Right cardiac atrium (tissue), 5 donors: ENCODE results near the gene WDR3. TPM values are rescaled to one million over a fixed set of nuclear protein-coding genes. Genes with fewer than 3 reads are reported as not detected.
"Not testable (repeated sequence)": the region's sequence is repeated elsewhere in the genome, so short reads cannot be mapped to it uniquely, and the experiment has no call there.

ENCODE experiments used
- ATAC-seq, 2 donors: fragments of 200-7000 bp; cut with Tn5 transposase; one replicate each; pipeline versions ENCODE4 v1.8.0 to v1.9.1; 2020; ENCODE audit warnings: moderate library complexity in 2 of 2, mild to moderate bottlenecking in 1 of 2
- DNase-seq, 3 donors: peaks; one replicate each; pipeline ENCODE4 v3.0.0-alpha.2; 2020
- H3K27ac ChIP-seq: one replicate; pipeline ENCODE4 v1.5.1; 2013; ENCODE audit warnings: mild to moderate bottlenecking, low read length, control low read depth, moderate library complexity
- H3K27me3 ChIP-seq: one replicate; pipeline ENCODE4 v1.6.1; 2013; ENCODE audit not compliant: control insufficient read depth, insufficient read depth
- H3K4me1 ChIP-seq: one replicate; pipeline ENCODE4 v1.6.1; 2013; ENCODE audit warnings: low read length; ENCODE audit not compliant: control insufficient read depth, insufficient read depth
- H3K4me3 ChIP-seq: one replicate; pipeline ENCODE4 v1.5.1; 2013; ENCODE audit warnings: low read length, control low read depth
- H3K9me3 ChIP-seq: one replicate; pipeline ENCODE4 v1.6.1; 2013; ENCODE audit warnings: low read length; ENCODE audit not compliant: control insufficient read depth
- WGBS: extraction: QIAGEN DNeasy Blood & Tissue Kit; methylation state at CpG from one replicate; pipeline ENCODE4 v1.1.7; 2013; 5-methylcytosine and 5-hydroxymethylcytosine counted together
- intact Hi-C, 4 donors: fragments of 100-400 bp; cut with DNase I; formaldehyde crosslinking; loops; one replicate each; pipeline versions ENCODE4 v1.11.0 to v1.14.0; 2022 to 2023
- polyA plus RNA-seq: library from polyadenylated mRNA; stranded (reverse); fragments of 200-250 nt; gene quantifications from one replicate; pipeline ENCODE4 v1.2.3, GENCODE V29; 2013
- total RNA-seq, 4 donors: library from RNA; stranded (reverse); fragmentation: NEBNext Ultra II Directional; extraction: Animal tissue kit (Norgen Biotek cat#: 25700); gene quantifications; one replicate each; pipeline ENCODE4 v1.2.1, GENCODE V29; 2021
- donor health status: healthy with polysubstance abuse.
- donor health status: DM: no; HTN: yes; CAD: no.
- donor health status: DM: no; HTN: no; CAD: no.
- donor health status: DM: no; HTN: yes; CAD: no; lungs with severe emphysema.
- donor health status: DM: yes; HTN: yes; CAD: no.

Gene WDR3
- total and polyA plus RNA-seq, 5 donors, result 2.9 to 15.5 (median 13.0) TPM

DNA sequence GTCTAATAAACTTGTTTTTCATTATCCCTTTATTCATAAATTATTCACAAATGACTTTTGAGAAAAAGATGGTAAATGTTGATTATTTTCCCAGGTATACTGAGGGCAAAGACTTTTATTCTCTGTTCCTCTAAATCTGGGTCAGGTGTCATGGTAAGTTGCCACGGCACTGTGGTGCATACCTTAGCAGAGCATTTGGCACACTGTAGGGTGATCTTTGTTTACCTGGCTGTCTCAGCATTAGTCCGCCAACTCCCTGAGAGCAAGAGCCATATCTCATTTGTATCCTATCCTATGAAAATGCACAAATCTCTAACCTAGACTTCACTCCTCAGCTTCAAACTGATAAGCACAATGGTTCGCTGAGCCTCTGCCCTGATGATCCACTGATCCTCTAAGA lies 25.1 kb upstream of the WDR3 start:
- no peaks in the 10 kb centered on the region for H3K4me1 ChIP-seq
- H3K4me3 ChIP-seq, result no peak overlapping the region
- no peak for ATAC-seq
- no peaks in the 10 kb centered on the region for H3K27me3 ChIP-seq
- H3K9me3 ChIP-seq, result no peaks in the 10 kb centered on the region
- no peak for DNase-seq
- WGBS, result 96% methylated on average over 3 of the region's 3 CpGs
- intact Hi-C loops, result no loop called here
- no peak overlapping the region for H3K27ac ChIP-seq

- ATAC-seq (no peak), DNase-seq (no peak)
- Histone ChIP-seq H3K27ac (no peak overlapping the region), H3K27me3 (no peaks in the 10 kb centered on the region), H3K4me1 (no peaks in the 10 kb centered on the region), H3K9me3 (no peaks in the 10 kb centered on the region), H3K4me3 (no peak overlapping the region)
- 88% methylated on average over 2 of the region's 2 CpGs for WGBS
- intact Hi-C loops, result no loop called here
Observed at GRCh38 chr1:117905019-117905418, 24.5 kb upstream of the WDR3 start.

- H3K27ac ChIP-seq, result no peak overlapping the region
- no peak overlapping the region for H3K4me3 ChIP-seq
- H3K4me1 ChIP-seq, result no peaks in the 10 kb centered on the region
- H3K27me3 ChIP-seq, result no peaks in the 10 kb centered on the region
- DNase-seq (no peak), ATAC-seq (no peak)
- H3K9me3 ChIP-seq, result no peaks in the 10 kb centered on the region
- intact Hi-C loops, result no loop called here
Observed at GRCh38 chr1:117911051-117911450, 18.5 kb upstream of the WDR3 start.

DNA sequence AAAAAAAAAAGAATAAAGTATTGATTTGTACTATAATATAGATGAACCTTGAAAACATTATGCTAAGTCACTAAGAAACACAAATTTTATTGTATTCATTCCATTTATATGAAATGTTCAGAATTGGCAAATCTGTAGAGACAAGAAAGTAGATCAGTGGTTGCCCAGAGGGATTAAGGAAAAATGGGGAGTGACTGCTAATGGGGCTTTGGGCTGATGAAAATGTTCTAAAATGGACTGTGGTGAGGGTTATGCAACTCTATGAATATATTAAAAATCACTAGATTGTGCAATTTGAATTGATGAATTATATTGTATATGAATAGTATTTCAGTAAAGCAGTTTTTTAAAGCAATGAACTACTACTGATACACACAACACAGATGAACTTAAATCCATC lies 10.2 kb upstream of the WDR3 start:
- H3K27me3 ChIP-seq, result no peaks in the 10 kb centered on the region
- ATAC-seq (no peak), DNase-seq (no peak)
- H3K27ac ChIP-seq, result no peak overlapping the region
- no peak overlapping the region for H3K4me3 ChIP-seq
- intact Hi-C loops, result no loop called here
- H3K9me3 ChIP-seq, result no peaks in the 10 kb centered on the region
- H3K4me1 ChIP-seq, result no peaks in the 10 kb centered on the region

GRCh38 chr1:117921991-117922390 lies 7.5 kb upstream of the WDR3 start:
- no peak for ATAC-seq
- Histone ChIP-seq H3K27ac (no peak overlapping the region), H3K27me3 (no peaks in the 10 kb centered on the region), H3K4me3 (no peak overlapping the region), H3K9me3 (no peaks in the 10 kb centered on the region), H3K4me1 (no peaks in the 10 kb centered on the region)
- no peak for DNase-seq
- WGBS, result 97% methylated on average over 2 of the region's 2 CpGs
- intact Hi-C loops, result no loop called here

DNA sequence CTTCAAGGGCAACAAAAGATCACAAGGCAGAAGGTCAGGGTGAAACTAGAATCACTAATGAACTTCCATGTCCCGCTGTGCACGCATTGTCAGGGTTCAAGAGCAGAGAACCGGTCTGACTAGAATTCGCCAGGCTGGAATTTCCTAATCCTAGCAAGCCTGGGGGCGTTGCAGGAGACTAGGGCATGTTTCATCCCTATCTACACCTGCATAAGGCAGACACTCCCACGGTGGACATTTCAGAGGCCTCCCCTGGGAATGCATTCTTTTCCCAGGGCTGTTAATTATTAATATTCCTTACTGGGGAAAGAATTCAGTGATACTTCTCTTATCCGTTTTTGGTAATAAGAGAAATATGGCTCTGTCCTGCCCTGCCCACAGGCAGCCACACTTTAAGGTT lies 6.8 kb upstream of the WDR3 start:
- ATAC-seq, intact Hi-C loops: not testable (repeated sequence)
- WGBS, result 89% methylated on average over 7 of the region's 7 CpGs

DNA sequence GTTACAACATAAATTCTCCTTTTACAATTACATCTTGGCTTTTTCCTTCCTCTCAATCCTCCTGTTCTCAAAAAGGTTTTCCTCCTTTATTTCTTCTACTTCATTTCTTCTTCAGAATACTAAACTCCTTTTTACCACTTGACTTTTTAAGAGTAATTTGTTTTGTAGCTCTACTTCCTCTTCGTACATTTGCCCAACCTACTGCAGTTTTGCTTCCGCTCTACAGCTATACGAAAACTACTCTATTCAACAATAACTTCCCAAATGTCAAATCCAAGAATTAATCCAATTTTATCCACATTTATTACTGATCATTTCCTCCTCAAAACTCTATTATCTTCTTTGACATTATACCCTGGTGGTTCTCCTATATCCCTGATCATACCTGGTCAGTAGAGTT lies 3.6 kb upstream of the WDR3 start:
- Histone ChIP-seq H3K4me3 (no peak overlapping the region), H3K9me3 (no peaks in the 10 kb centered on the region), H3K27me3 (no peaks in the 10 kb centered on the region), H3K4me1 (no peaks in the 10 kb centered on the region), H3K27ac (no peak overlapping the region)
- DNase-seq (no peak), ATAC-seq (no peak)
- WGBS, result 79% methylated on average over 3 of the region's 3 CpGs
- intact Hi-C loops, result no loop called here

More for the DNA sequence above, 6.8 kb upstream of the WDR3 start:
- not testable (repeated sequence) for H3K4me3 ChIP-seq, H3K27ac ChIP-seq, H3K4me1 ChIP-seq, H3K9me3 ChIP-seq, DNase-seq, H3K27me3 ChIP-seq

DNA sequence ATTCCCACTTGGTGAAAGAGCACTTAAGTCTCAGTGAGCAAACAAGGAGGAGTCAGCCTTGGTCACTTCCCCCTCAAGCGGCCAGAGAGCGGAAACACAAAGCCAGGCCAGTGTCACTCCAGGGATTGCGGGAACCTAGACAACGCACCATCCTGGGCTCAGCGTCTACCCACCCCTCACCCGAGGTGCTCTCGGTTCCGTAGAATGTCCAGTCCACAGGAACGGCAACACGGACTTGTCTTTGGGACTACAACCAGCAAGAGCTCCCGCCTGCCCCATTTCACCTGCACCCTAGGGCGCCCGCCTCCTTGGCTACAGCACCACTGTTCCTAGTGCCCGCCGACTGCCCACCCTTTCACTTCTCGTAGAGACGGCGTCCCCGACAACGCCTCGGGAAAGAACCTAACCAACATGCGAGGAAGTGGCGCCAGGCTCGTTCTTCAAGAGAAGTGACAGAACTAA lies 627 bp upstream of the WDR3 start:
- peak overlapping the region; percentile 84 for H3K4me3 ChIP-seq
- no peaks in the 10 kb centered on the region for H3K4me1 ChIP-seq
- WGBS, result under 1% methylated on average over 24 of the region's 24 CpGs
- no peaks in the 10 kb centered on the region for H3K9me3 ChIP-seq
- peak; percentile 57 to 76 (median 74) for DNase-seq
- H3K27me3 ChIP-seq, result no peaks in the 10 kb centered on the region
- H3K27ac ChIP-seq, result peak overlapping the region; percentile 79
- intact Hi-C loops, result no loop called here
- ATAC-seq, result peak; percentile 83 to 86

GRCh38 chr1:117930173-117930447 lies 571 bp downstream of the WDR3 start:
- H3K9me3 ChIP-seq, result no peaks in the 10 kb centered on the region
- H3K4me1 ChIP-seq, result no peaks in the 10 kb centered on the region
- intact Hi-C loops, result no loop called here
- ATAC-seq, result no peak
- no peaks in the 10 kb centered on the region for H3K27me3 ChIP-seq
- H3K4me3 ChIP-seq, result peak overlapping the region; percentile 84
- under 1% methylated on average over 12 of the region's 12 CpGs for whole genome bisulfite sequencing
- no peak for DNase-seq
- peak overlapping the region; percentile 82 for H3K27ac ChIP-seq

DNA sequence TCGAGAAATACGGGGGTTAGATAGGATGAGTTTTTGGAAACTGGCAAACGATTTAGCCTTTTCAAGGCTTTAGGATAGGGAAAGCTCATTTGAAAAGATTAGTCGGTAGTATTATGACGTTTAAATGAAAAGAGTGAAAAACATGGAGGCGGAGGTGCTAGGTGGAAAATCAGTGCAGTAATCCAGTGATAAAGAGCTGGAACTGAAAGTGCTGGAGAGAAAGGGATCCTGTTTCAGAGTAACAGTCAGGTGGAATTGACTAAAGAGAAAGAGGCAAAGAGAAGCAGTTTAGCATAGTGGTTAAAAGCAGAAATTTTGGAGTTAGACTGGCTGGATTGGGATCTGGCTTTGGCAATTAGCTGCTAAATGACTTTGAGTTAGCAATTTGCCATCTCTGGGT lies 945 bp downstream of the WDR3 start:
- H3K4me3 ChIP-seq, result peak overlapping the region; percentile 84
- DNase-seq (no peak), ATAC-seq (no peak)
- no peak overlapping the region for H3K27ac ChIP-seq
- no peaks in the 10 kb centered on the region for H3K9me3 ChIP-seq
- 7% methylated on average over 6 of the region's 6 CpGs for WGBS
- intact Hi-C loops, result no loop called here
- H3K27me3 ChIP-seq, result no peaks in the 10 kb centered on the region
- H3K4me1 ChIP-seq, result no peaks in the 10 kb centered on the region

- Histone ChIP-seq H3K27ac (no peak overlapping the region), H3K4me1 (no peaks in the 10 kb centered on the region), H3K4me3 (no peak overlapping the region), H3K9me3 (no peaks in the 10 kb centered on the region), H3K27me3 (no peaks in the 10 kb centered on the region)
- DNase-seq (peak in 1 of 3 donors; percentile 48), ATAC-seq (no peak)
- intact Hi-C loops, result no loop called here
- WGBS, result 97% methylated on average over 4 of the region's 4 CpGs
Observed at GRCh38 chr1:117932576-117932975, 3.0 kb downstream of the WDR3 start.

DNA sequence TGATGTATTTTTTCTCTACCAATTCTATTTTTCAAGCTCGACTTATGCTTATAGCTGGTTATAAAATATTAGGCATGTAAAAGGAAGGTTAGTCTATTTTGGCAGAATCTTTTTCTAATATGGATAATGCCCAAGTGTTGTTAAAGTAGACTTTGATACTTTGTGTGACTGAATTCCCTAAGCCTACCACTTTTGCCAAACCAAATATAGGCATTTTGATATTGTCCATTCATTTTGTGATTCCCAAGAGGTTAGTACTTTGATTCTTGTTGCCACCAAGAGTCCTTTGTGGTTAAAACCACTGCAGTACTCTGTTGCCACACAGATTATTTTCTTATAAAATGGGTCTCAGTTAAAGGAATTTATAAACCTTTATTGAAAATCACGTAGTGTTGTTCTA lies 4.2 kb downstream of the WDR3 start:
- WGBS, result 93% methylated on average over 2 of the region's 2 CpGs

More for the DNA sequence above, 4.2 kb downstream of the WDR3 start:
- H3K27ac ChIP-seq, result no peak overlapping the region
- no peaks in the 10 kb centered on the region for H3K4me1 ChIP-seq
- ATAC-seq (no peak), DNase-seq (no peak)
- intact Hi-C loops, result no loop called here
- H3K9me3 ChIP-seq, result no peaks in the 10 kb centered on the region
- H3K27me3 ChIP-seq, result no peaks in the 10 kb centered on the region
- no peak overlapping the region for H3K4me3 ChIP-seq
